ENCODE results near the gene SGSM1. TPM values are rescaled to one million over a fixed set of nuclear protein-coding genes. Genes with fewer than 3 reads are reported as not detected.

Gene SGSM1
- total RNA-seq, 2 donors from 2014 or later: 1.6 to 3.0 TPM

GRCh38 chr22:24947881-24948280 is 141.9 kb downstream of the SGSM1 start:
- no peaks in the 10 kb centered on the region for H3K27me3 Mint-ChIP-seq (ENCODE audit: insufficient read depth)
- Histone ChIP-seq H3K4me1 (ENCODE audit: control insufficient read depth, insufficient read depth, low read length) (peaks cover 2% of the 10 kb centered on the region), H3K9me3 (ENCODE audit: control insufficient read depth, low read length) (no peaks in the 10 kb centered on the region), H3K36me3 (ENCODE audit: control insufficient read depth, insufficient read depth, low read length) (no peaks in the 10 kb centered on the region), H3K27ac (ENCODE audit: low read depth, low read length) (no peak overlapping the region), H3K27me3 (ENCODE audit: control insufficient read depth, insufficient read depth, low read length, poor library complexity, severe bottlenecking) (no peaks in the 10 kb centered on the region), H3K4me3 (ENCODE audit: low read length) (no peak overlapping the region), H3K9ac (ENCODE audit: extremely low read depth, low read length, poor library complexity, severe bottlenecking) (no peak overlapping the region)
- 80 to 85% methylated on average over 12 of the region's 12 CpGs for WGBS, 2 experiments (ENCODE audit: insufficient coverage in 1 of 2, insufficient read length in 1 of 2)
- peaks cover 16% of the 10 kb centered on the region for H3K4me1 Mint-ChIP-seq
- TF ChIP-seq CTCF (conservative IDR thresholded peaks at IDR 0.05): no peak
- no peaks in the 10 kb centered on the region for H3K9me3 Mint-ChIP-seq
- H3K27ac Mint-ChIP-seq: peak overlapping the region; percentile 54
- H3K4me3 Mint-ChIP-seq: no peak overlapping the region
- DNase-seq: no peak
- H3K36me3 Mint-ChIP-seq (ENCODE audit: low read depth): no peaks in the 10 kb centered on the region

- H3K27me3 ChIP-seq (ENCODE audit: control insufficient read depth, insufficient read depth, low read length, poor library complexity, severe bottlenecking): no peaks in the 10 kb centered on the region
- no peak overlapping the region for H3K4me3 ChIP-seq (ENCODE audit: low read length)
- Mint-ChIP-seq H3K4me1 (peaks cover 19% of the 10 kb centered on the region), H3K27ac (peak overlapping the region; percentile 54), H3K36me3 (ENCODE audit: low read depth) (no peaks in the 10 kb centered on the region), H3K4me3 (no peak overlapping the region), H3K9me3 (no peaks in the 10 kb centered on the region), H3K27me3 (ENCODE audit: insufficient read depth) (no peaks in the 10 kb centered on the region)
- H3K36me3 ChIP-seq (ENCODE audit: control insufficient read depth, insufficient read depth, low read length): no peaks in the 10 kb centered on the region
- H3K9ac ChIP-seq (ENCODE audit: extremely low read depth, low read length, poor library complexity, severe bottlenecking): no peak overlapping the region
- no peak overlapping the region for H3K27ac ChIP-seq (ENCODE audit: low read depth, low read length)
- DNase-seq: peak; percentile 82
- WGBS, 2 experiments (ENCODE audit: insufficient coverage in 1 of 2, insufficient read length in 1 of 2): 85 to 97% methylated on average over 8 to 13 of the region's 13 CpGs
- peaks cover 2% of the 10 kb centered on the region for H3K4me1 ChIP-seq (ENCODE audit: control insufficient read depth, insufficient read depth, low read length)
- peak; percentile 61 for TF ChIP-seq CTCF (conservative IDR thresholded peaks at IDR 0.05)
- H3K9me3 ChIP-seq (ENCODE audit: control insufficient read depth, low read length): no peaks in the 10 kb centered on the region
Observed at GRCh38 chr22:24948356-24949202, 142.6 kb downstream of the SGSM1 start.

GRCh38 chr22:24950272-24950902 is 144.4 kb downstream of the SGSM1 start:
- 40 to 58% methylated on average over 4 to 7 of the region's 7 CpGs for WGBS, 2 experiments (ENCODE audit: insufficient coverage in 1 of 2, insufficient read length in 1 of 2)
- H3K36me3 Mint-ChIP-seq (ENCODE audit: low read depth): peaks cover 5% of the 10 kb centered on the region
- peak overlapping the region; percentile 53 for H3K4me3 Mint-ChIP-seq
- Histone ChIP-seq H3K36me3 (ENCODE audit: control insufficient read depth, insufficient read depth, low read length) (no peaks in the 10 kb centered on the region), H3K4me3 (ENCODE audit: low read length) (no peak overlapping the region), H3K9ac (ENCODE audit: extremely low read depth, low read length, poor library complexity, severe bottlenecking) (no peak overlapping the region), H3K4me1 (ENCODE audit: control insufficient read depth, insufficient read depth, low read length) (peaks cover 2% of the 10 kb centered on the region), H3K9me3 (ENCODE audit: control insufficient read depth, low read length) (no peaks in the 10 kb centered on the region), H3K27me3 (ENCODE audit: control insufficient read depth, insufficient read depth, low read length, poor library complexity, severe bottlenecking) (no peaks in the 10 kb centered on the region), H3K27ac (ENCODE audit: low read depth, low read length) (no peak overlapping the region)
- peaks cover 34% of the 10 kb centered on the region for H3K4me1 Mint-ChIP-seq
- peak; percentile 94 for DNase-seq
- peak overlapping the region; percentile 89 for H3K27ac Mint-ChIP-seq
- H3K9me3 Mint-ChIP-seq: no peaks in the 10 kb centered on the region
- H3K27me3 Mint-ChIP-seq (ENCODE audit: insufficient read depth): no peaks in the 10 kb centered on the region
- TF ChIP-seq CTCF (conservative IDR thresholded peaks at IDR 0.05): no peak

Measured in endodermal cell (in vitro differentiated cells).